ENCODE measurements around the gene GPD1. TPM values are rescaled to one million over a fixed set of nuclear protein-coding genes. Genes with fewer than 3 reads are reported as not detected.

The GPD1 gene
- total and polyA plus RNA-seq, 3 experiments from 2014 or later, result 0.55 to 0.70 TPM; not detected in 1

- CTCF ChIA-PET, result interaction anchor here (1.9 to 5.6 kb wide), 2 partner anchors 8 to 18 kb away, joined by 4 to 41 read pairs; partner anchors contain the start of gene COX14
- Mint-ChIP-seq H3K27ac (no peak overlapping the region), H3K4me3 (no peak overlapping the region), H3K9me3 (no peaks in the 10 kb centered on the region), H3K36me3 (peaks cover 2 to 42% (median 8%) of the 10 kb centered on the region in 3 donors), H3K27me3 (no peaks in the 10 kb centered on the region), H3K4me1 (no peaks in the 10 kb centered on the region)
- H3K27ac ChIP-seq (ENCODE audit: low read depth, low read length), result no peak overlapping the region
- peaks cover 9% of the 10 kb centered on the region for H3K36me3 ChIP-seq (ENCODE audit: insufficient read depth, low read length)
- H3K27me3 ChIP-seq (ENCODE audit: insufficient read depth, low read length, poor library complexity, severe bottlenecking), result no peaks in the 10 kb centered on the region
- no peak overlapping the region for H3K4me3 ChIP-seq (ENCODE audit: low read length)
- no peak for DNase-seq
- H3K9me3 ChIP-seq (ENCODE audit: low read length), result no peaks in the 10 kb centered on the region
- POLR2A ChIA-PET, result interaction anchor here (0.9 kb wide), 1 partner anchor 9 kb away, joined by 3 read pairs; no protein-coding TSS in a partner anchor
- no peaks in the 10 kb centered on the region for H3K4me1 ChIP-seq (ENCODE audit: insufficient read depth, low read length)
Measured at GRCh38 chr12:50102646-50103309, 1.0 kb upstream of the GPD1 start.

GRCh38 chr12:50103351-50103750, 457 bp upstream of the GPD1 start:
- no peak overlapping the region for H3K4me3 Mint-ChIP-seq
- Histone ChIP-seq H3K4me1 (ENCODE audit: insufficient read depth, low read length) (no peaks in the 10 kb centered on the region), H3K36me3 (ENCODE audit: insufficient read depth, low read length) (peaks cover 3% of the 10 kb centered on the region), H3K27ac (ENCODE audit: low read depth, low read length) (no peak overlapping the region), H3K9me3 (ENCODE audit: low read length) (no peaks in the 10 kb centered on the region), H3K4me3 (ENCODE audit: low read length) (no peak overlapping the region), H3K27me3 (ENCODE audit: insufficient read depth, low read length, poor library complexity, severe bottlenecking) (no peaks in the 10 kb centered on the region)
- H3K4me1 Mint-ChIP-seq, result no peaks in the 10 kb centered on the region
- peaks cover 0 to 36% (median 7%) of the 10 kb centered on the region in 3 donors for H3K36me3 Mint-ChIP-seq
- ChIA-PET CTCF (interaction anchor here (0.8 to 5.6 kb wide), 3 partner anchors 8 to 136 kb away, joined by 3 to 41 read pairs (median 4); partner anchors contain the start of gene COX14), POLR2A (no interaction called here)
- H3K27ac Mint-ChIP-seq, result peak overlapping the region in 1 of 8 donors; percentile 68
- H3K27me3 Mint-ChIP-seq, result no peaks in the 10 kb centered on the region
- no peak for DNase-seq
- H3K9me3 Mint-ChIP-seq, result no peaks in the 10 kb centered on the region

- no peaks in the 10 kb centered on the region for H3K36me3 ChIP-seq (ENCODE audit: insufficient read depth, low read length)
- H3K36me3 Mint-ChIP-seq, result peaks cover 0 to 23% (median 3%) of the 10 kb centered on the region in 3 donors
- no peak overlapping the region for H3K27ac Mint-ChIP-seq
- H3K4me1 ChIP-seq (ENCODE audit: insufficient read depth, low read length), result no peaks in the 10 kb centered on the region
- H3K27me3 ChIP-seq (ENCODE audit: insufficient read depth, low read length, poor library complexity, severe bottlenecking), result no peaks in the 10 kb centered on the region
- H3K9me3 ChIP-seq (ENCODE audit: low read length), result no peaks in the 10 kb centered on the region
- CTCF ChIA-PET, result interaction anchor here (0.8 to 1.7 kb wide), 3 partner anchors 16 to 137 kb away, joined by 3 to 4 read pairs (median 3); no protein-coding TSS in a partner anchor
- no peaks in the 10 kb centered on the region for H3K27me3 Mint-ChIP-seq
- no peak overlapping the region for H3K27ac ChIP-seq (ENCODE audit: low read depth, low read length)
- POLR2A ChIA-PET, result interaction anchor here (0.5 to 1.1 kb wide), 2 partner anchors 62 to 97 kb away, joined by 3 read pairs; no protein-coding TSS in a partner anchor
- H3K4me1 Mint-ChIP-seq, result no peaks in the 10 kb centered on the region
- H3K4me3 ChIP-seq (ENCODE audit: low read length), result no peak overlapping the region
- no peak overlapping the region for H3K4me3 Mint-ChIP-seq
- no peak for DNase-seq
- H3K9me3 Mint-ChIP-seq, result no peaks in the 10 kb centered on the region
Measured at GRCh38 chr12:50104417-50105366, 884 bp downstream of the GPD1 start.

GRCh38 chr12:50105913-50106450, 2.2 kb downstream of the GPD1 start:
- ChIA-PET POLR2A (no interaction called here), CTCF (interaction anchor here (1.1 kb wide), 2 partner anchors 17 to 19 kb away, joined by 3 to 4 read pairs; no protein-coding TSS in a partner anchor)
- Mint-ChIP-seq H3K27ac (peak overlapping the region in 4 of 8 donors; percentile 5 to 77 (median 61)), H3K9me3 (no peaks in the 10 kb centered on the region), H3K4me3 (no peak overlapping the region), H3K27me3 (no peaks in the 10 kb centered on the region), H3K36me3 (peaks cover 0 to 11% (median 0%) of the 10 kb centered on the region in 3 donors), H3K4me1 (peaks cover 0 to 7% (median 4%) of the 10 kb centered on the region in 3 donors)
- H3K27ac ChIP-seq (ENCODE audit: low read depth, low read length), result no peak overlapping the region
- no peaks in the 10 kb centered on the region for H3K27me3 ChIP-seq (ENCODE audit: insufficient read depth, low read length, poor library complexity, severe bottlenecking)
- H3K9me3 ChIP-seq (ENCODE audit: low read length), result no peaks in the 10 kb centered on the region
- no peak overlapping the region for H3K4me3 ChIP-seq (ENCODE audit: low read length)
- no peak for DNase-seq
- no peaks in the 10 kb centered on the region for H3K36me3 ChIP-seq (ENCODE audit: insufficient read depth, low read length)
- peaks cover 3% of the 10 kb centered on the region for H3K4me1 ChIP-seq (ENCODE audit: insufficient read depth, low read length)

GRCh38 chr12:50106907-50107306, 3.1 kb downstream of the GPD1 start:
- Mint-ChIP-seq H3K4me1 (peaks cover 2 to 11% (median 9%) of the 10 kb centered on the region in 3 donors), H3K9me3 (no peaks in the 10 kb centered on the region), H3K36me3 (peaks cover 0 to 4% (median 0%) of the 10 kb centered on the region in 3 donors), H3K4me3 (no peak overlapping the region), H3K27ac (peak overlapping the region in 1 of 8 donors; percentile 23), H3K27me3 (no peaks in the 10 kb centered on the region)
- H3K27me3 ChIP-seq (ENCODE audit: insufficient read depth, low read length, poor library complexity, severe bottlenecking), result no peaks in the 10 kb centered on the region
- POLR2A ChIA-PET, result no interaction called here
- H3K4me1 ChIP-seq (ENCODE audit: insufficient read depth, low read length), result peaks cover 5% of the 10 kb centered on the region
- H3K27ac ChIP-seq (ENCODE audit: low read depth, low read length), result no peak overlapping the region
- CTCF ChIA-PET, result interaction anchor here (1.1 to 1.8 kb wide), 2 partner anchors 17 to 22 kb away, joined by 3 to 8 read pairs; partner anchors contain the start of gene SMARCD1
- DNase-seq, result no peak
- no peak overlapping the region for H3K4me3 ChIP-seq (ENCODE audit: low read length)
- no peaks in the 10 kb centered on the region for H3K9me3 ChIP-seq (ENCODE audit: low read length)
- H3K36me3 ChIP-seq (ENCODE audit: insufficient read depth, low read length), result no peaks in the 10 kb centered on the region

GRCh38 chr12:50107416-50108268, 3.8 kb downstream of the GPD1 start:
- ChIA-PET POLR2A (no interaction called here), CTCF (interaction anchor here (1.0 to 1.8 kb wide), 2 partner anchors 22 to 37 kb away, joined by 4 to 8 read pairs; partner anchors contain the start of gene SMARCD1)
- H3K36me3 Mint-ChIP-seq, result peaks cover 0 to 7% (median 0%) of the 10 kb centered on the region in 3 donors
- no peak overlapping the region for H3K4me3 ChIP-seq (ENCODE audit: low read length)
- no peak for DNase-seq
- H3K4me1 ChIP-seq (ENCODE audit: insufficient read depth, low read length), result peaks cover 5% of the 10 kb centered on the region
- H3K27me3 Mint-ChIP-seq, result no peaks in the 10 kb centered on the region
- H3K4me3 Mint-ChIP-seq, result no peak overlapping the region
- H3K9me3 Mint-ChIP-seq, result no peaks in the 10 kb centered on the region
- H3K9me3 ChIP-seq (ENCODE audit: low read length), result no peaks in the 10 kb centered on the region
- no peaks in the 10 kb centered on the region for H3K27me3 ChIP-seq (ENCODE audit: insufficient read depth, low read length, poor library complexity, severe bottlenecking)
- peaks cover 8 to 15% (median 10%) of the 10 kb centered on the region in 3 donors for H3K4me1 Mint-ChIP-seq
- H3K27ac Mint-ChIP-seq, result peak overlapping the region in 1 of 8 donors; percentile 43
- no peak overlapping the region for H3K27ac ChIP-seq (ENCODE audit: low read depth, low read length)
- H3K36me3 ChIP-seq (ENCODE audit: insufficient read depth, low read length), result no peaks in the 10 kb centered on the region

GRCh38 chr12:50109319-50109718, 5.5 kb downstream of the GPD1 start:
- no peak overlapping the region for H3K4me3 ChIP-seq (ENCODE audit: low read length)
- H3K4me1 ChIP-seq (ENCODE audit: insufficient read depth, low read length), result peaks cover 13% of the 10 kb centered on the region
- peak overlapping the region; percentile 59 for H3K27ac ChIP-seq (ENCODE audit: low read depth, low read length)
- H3K27ac Mint-ChIP-seq, result peak overlapping the region in 1 of 8 donors; percentile 10
- H3K4me1 Mint-ChIP-seq, result peaks cover 15 to 29% (median 22%) of the 10 kb centered on the region in 3 donors
- no peak overlapping the region for H3K4me3 Mint-ChIP-seq
- H3K36me3 ChIP-seq (ENCODE audit: insufficient read depth, low read length), result no peaks in the 10 kb centered on the region
- DNase-seq, result no peak
- POLR2A ChIA-PET, result no interaction called here
- CTCF ChIA-PET, result interaction anchor here (0.7 to 7.0 kb wide), 6 partner anchors 8 to 751 kb away, joined by 3 to 118 read pairs (median 32); partner anchors contain the start of genes GPD1 and SMARCD1
- no peaks in the 10 kb centered on the region for H3K27me3 Mint-ChIP-seq
- H3K27me3 ChIP-seq (ENCODE audit: insufficient read depth, low read length, poor library complexity, severe bottlenecking), result no peaks in the 10 kb centered on the region
- no peaks in the 10 kb centered on the region for H3K9me3 Mint-ChIP-seq
- peaks cover 0 to 15% (median 0%) of the 10 kb centered on the region in 3 donors for H3K36me3 Mint-ChIP-seq
- no peaks in the 10 kb centered on the region for H3K9me3 ChIP-seq (ENCODE audit: low read length)

Measured in CD8-positive, alpha-beta memory T cell (primary cell).